GM12878 (cell line): Measurements from ENCODE around the gene FXYD1.

Experiments used
- MTA3 ChIP-seq: IDR thresholded peaks from 2 replicates; pipeline ENCODE4 v1.6.1; 2012; ENCODE audit warnings: low read length, inconsistent platforms, borderline replicate concordance
- POLR2A ChIP-seq: IDR thresholded peaks from 2 replicates; pipeline ENCODE4 v1.6.1; 2011; ENCODE audit warnings: low read depth, mild to moderate bottlenecking, low read length
- POLR2AphosphoS5 ChIP-seq: IDR thresholded peaks from 2 replicates; pipeline ENCODE4 v1.6.1; 2011; ENCODE audit warnings: mild to moderate bottlenecking, low read length, inconsistent platforms
- RAD21 ChIP-seq: IDR thresholded peaks from 2 replicates; pipeline ENCODE4 v1.6.1; 2011; ENCODE audit warnings: mild to moderate bottlenecking, low read depth, low read length, moderate library complexity; ENCODE audit not compliant: insufficient read depth
- ZBTB40 ChIP-seq: fragments of 450-650 bp; IDR thresholded peaks from 2 replicates; pipeline ENCODE4 v1.6.1; 2016; ENCODE audit warnings: mild to moderate bottlenecking, moderate library complexity, borderline replicate concordance

GRCh38 chr19:35099897-35100275 is 38.7 kb upstream of the FXYD1 start:
- TF ChIP-seq MTA3 (no peak), ZBTB40 (no peak), POLR2A (no peak), RAD21 (no peak), POLR2AphosphoS5 (no peak)
